Dendritic cell treated with granulocyte-macrophage colony-stimulating factor and Interleukin-4, amounts not matched to agents 40 ng/mL and 50 ng/mL, for 4 days (primary cell): ENCODE measurements around the gene CLDN24.

ENCODE experiments used
- H3K27ac Mint-ChIP-seq: one replicate; pipeline ENCODE4 v1.8.0; 2022; ENCODE audit warnings: mild to moderate bottlenecking, mixed read lengths
- H3K27me3 Mint-ChIP-seq: one replicate; pipeline ENCODE4 v1.8.0; 2022; ENCODE audit warnings: mild to moderate bottlenecking, mixed read lengths
- H3K36me3 Mint-ChIP-seq: one replicate; pipeline ENCODE4 v1.8.0; 2022; ENCODE audit warnings: low read depth, mixed read lengths
- H3K4me1 Mint-ChIP-seq: one replicate; pipeline ENCODE4 v1.8.0; 2022; ENCODE audit warnings: low read depth, mixed read lengths
- H3K4me3 Mint-ChIP-seq: one replicate; pipeline ENCODE4 v1.8.0; 2022; ENCODE audit warnings: mild to moderate bottlenecking, moderate library complexity, mixed read lengths
- H3K9me3 Mint-ChIP-seq: one replicate; pipeline ENCODE4 v1.8.0; 2022; ENCODE audit warnings: mixed read lengths
- intact Hi-C: fragments of 100-400 bp; cut with micrococcal nuclease; formaldehyde crosslinking; loops from one replicate; pipeline ENCODE4 v1.15.0; 2022

CLDN24 gene

DNA sequence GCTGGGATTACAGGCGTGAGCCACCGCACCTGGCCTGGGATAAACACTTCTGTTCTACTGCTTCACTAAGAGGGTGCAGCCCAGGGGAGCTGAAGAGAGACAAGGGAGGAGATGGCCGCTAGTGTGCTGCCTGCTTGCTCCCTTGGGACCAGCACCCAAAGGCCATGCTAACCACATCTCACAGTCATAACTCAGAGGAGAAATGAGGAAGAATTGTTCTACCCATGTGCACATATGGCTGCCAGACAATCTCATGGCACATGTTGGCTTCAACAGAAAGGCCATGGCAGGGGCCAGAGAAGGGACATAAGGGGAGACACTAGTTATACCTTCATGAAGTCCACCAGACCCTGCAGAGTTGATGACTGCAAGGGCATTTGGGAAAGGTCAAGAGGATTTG lies 24.6 kb downstream of the CLDN24 start:
- no peaks in the 10 kb centered on the region for H3K4me1 Mint-ChIP-seq
- H3K36me3 Mint-ChIP-seq: peaks cover 6% of the 10 kb centered on the region
- H3K4me3 Mint-ChIP-seq: no peak overlapping the region
- no peak overlapping the region for H3K27ac Mint-ChIP-seq
- H3K27me3 Mint-ChIP-seq: no peaks in the 10 kb centered on the region
- intact Hi-C loops: no loop called here
- H3K9me3 Mint-ChIP-seq: no peaks in the 10 kb centered on the region

DNA sequence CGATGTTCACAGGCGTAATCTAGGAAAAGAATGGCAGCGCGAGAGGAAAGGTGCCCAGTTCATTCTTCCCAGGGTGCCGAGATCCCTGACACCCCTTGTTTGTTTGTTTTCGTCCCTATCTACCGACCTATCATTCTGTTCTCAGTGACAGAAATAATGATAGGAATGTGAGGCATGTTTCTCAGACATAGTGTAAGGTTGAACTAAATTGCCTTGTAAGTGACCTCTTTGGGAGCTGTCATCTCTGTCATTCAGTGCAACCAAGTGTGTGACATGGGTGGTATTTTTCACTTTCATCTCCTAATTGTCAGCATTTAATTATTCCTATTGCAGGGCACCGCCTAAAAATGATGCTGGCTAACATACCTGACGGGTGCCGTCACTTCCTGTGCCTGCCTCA lies 26.5 kb downstream of the CLDN24 start:
- Mint-ChIP-seq H3K9me3 (no peaks in the 10 kb centered on the region), H3K27ac (no peak overlapping the region), H3K36me3 (peaks cover 6% of the 10 kb centered on the region), H3K27me3 (no peaks in the 10 kb centered on the region), H3K4me1 (no peaks in the 10 kb centered on the region), H3K4me3 (no peak overlapping the region)
- intact Hi-C loops: no loop called here

DNA sequence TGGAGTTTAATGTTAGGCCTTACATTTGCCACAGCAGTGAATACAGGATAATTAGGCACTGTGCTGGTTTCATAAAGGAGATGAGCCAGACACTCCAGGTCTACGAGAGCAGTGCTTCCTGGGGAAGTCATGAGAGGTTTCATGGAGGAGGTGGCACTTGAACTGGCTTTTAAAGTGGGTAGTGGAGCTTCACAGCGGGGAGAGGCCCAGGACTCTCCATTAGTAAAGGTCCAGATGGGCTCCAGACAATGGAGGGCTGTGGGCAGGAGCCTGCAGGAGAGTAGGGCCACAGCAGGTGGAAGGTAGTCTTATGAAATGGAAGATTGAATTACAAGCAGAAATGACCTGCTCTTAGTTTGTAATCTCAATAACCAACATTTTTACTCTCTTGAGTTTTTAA lies 31.2 kb downstream of the CLDN24 start:
- H3K27ac Mint-ChIP-seq: no peak overlapping the region
- intact Hi-C loops: no loop called here
- no peak overlapping the region for H3K4me3 Mint-ChIP-seq

DNA sequence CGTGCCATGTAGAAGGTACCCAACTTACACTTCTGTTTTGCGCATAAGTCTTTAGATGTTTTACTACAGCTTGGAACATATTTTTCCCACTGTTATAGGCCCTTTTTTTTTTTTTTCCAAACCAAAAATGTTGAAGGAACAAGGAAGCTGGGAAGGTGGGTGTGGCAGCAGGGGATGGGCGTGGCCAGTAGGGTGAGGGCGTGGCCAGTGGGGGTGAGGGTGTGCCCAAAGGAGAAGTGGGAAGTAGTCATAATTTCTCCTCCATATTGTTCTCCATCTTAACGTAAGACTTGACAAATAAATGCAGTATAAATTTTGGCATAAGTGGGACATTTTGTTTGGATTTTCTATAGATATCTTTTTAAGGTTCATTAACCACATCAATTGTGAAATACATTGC lies 32.5 kb downstream of the CLDN24 start:
- no peaks in the 10 kb centered on the region for H3K27me3 Mint-ChIP-seq

More for the DNA sequence above, 31.2 kb downstream of the CLDN24 start:
- Mint-ChIP-seq H3K36me3 (peaks cover 34% of the 10 kb centered on the region), H3K9me3 (peaks cover 9% of the 10 kb centered on the region), H3K4me1 (no peaks in the 10 kb centered on the region), H3K27me3 (no peaks in the 10 kb centered on the region)

DNA sequence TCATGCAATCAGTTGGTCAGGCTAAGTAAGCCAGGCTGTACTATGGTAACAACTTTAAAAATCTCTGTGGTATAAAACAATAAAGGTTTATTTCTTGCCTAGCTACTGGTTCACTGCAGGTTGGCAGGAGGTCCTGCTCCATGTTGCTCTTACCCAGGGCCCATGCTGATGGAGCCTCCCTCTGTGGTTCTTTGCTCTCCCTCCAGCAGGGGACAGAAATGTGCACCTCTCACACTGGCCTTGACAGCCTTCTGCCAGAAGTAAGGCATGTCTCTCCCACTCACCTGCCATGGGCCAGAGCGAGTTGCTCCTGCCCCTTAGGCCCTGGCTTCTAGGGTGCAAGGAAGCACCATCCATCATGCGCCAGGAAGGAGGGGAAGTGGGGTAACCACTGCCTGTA lies 33.3 kb downstream of the CLDN24 start:
- Mint-ChIP-seq H3K27ac (no peak overlapping the region), H3K9me3 (peaks cover 9% of the 10 kb centered on the region), H3K36me3 (peaks cover 48% of the 10 kb centered on the region), H3K27me3 (no peaks in the 10 kb centered on the region), H3K4me3 (no peak overlapping the region), H3K4me1 (no peaks in the 10 kb centered on the region)
- intact Hi-C loops: no loop called here

More for the DNA sequence above, 32.5 kb downstream of the CLDN24 start:
- Mint-ChIP-seq H3K36me3 (peaks cover 41% of the 10 kb centered on the region), H3K4me1 (no peaks in the 10 kb centered on the region), H3K27ac (no peak overlapping the region), H3K4me3 (no peak overlapping the region), H3K9me3 (peaks cover 9% of the 10 kb centered on the region)
- intact Hi-C loops: no loop called here

DNA sequence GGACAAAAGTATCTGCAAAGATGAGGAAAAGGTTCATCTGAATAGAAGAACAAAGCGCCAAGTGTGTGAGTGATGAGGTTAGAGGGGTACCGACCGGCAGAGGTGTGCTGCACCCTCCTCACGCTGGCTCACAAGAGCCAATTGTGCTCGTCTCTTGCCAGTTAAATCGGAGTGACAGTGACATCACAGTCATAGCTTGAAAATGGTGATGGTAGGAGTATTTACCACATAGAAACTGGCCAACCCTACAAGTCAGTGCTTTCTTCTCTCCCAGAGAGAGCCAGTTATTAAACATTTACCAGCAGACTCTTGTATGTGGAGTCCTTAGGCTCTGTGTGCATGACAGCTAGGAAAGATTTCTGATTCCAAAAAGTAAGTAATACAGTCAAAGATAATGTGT lies 34.5 kb downstream of the CLDN24 start:
- H3K9me3 Mint-ChIP-seq: peaks cover 9% of the 10 kb centered on the region
- intact Hi-C loops: no loop called here
- H3K36me3 Mint-ChIP-seq: peaks cover 56% of the 10 kb centered on the region
- H3K4me1 Mint-ChIP-seq: no peaks in the 10 kb centered on the region
- no peak overlapping the region for H3K27ac Mint-ChIP-seq
- H3K4me3 Mint-ChIP-seq: no peak overlapping the region
- H3K27me3 Mint-ChIP-seq: no peaks in the 10 kb centered on the region

DNA sequence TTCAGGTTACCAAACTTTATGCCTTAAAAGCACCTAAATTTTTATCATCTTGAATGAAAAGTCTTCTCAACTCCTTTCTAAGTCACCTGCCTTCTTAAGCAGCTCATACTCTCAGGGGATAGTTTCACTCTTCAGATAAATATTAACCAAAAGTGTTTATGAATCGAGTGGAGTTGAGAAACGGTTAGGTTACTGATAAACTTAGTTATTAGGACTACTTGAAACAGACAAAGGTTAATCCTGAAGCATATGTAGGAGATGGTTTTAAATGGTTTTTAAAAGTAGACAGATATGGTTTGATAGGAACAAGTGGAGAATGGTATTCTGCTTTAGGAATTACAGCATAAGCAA lies 34.9 kb downstream of the CLDN24 start:
- Mint-ChIP-seq H3K27ac (no peak overlapping the region), H3K4me3 (no peak overlapping the region), H3K36me3 (peaks cover 60% of the 10 kb centered on the region), H3K9me3 (peaks cover 9% of the 10 kb centered on the region), H3K27me3 (no peaks in the 10 kb centered on the region), H3K4me1 (no peaks in the 10 kb centered on the region)
- intact Hi-C loops: no loop called here

DNA sequence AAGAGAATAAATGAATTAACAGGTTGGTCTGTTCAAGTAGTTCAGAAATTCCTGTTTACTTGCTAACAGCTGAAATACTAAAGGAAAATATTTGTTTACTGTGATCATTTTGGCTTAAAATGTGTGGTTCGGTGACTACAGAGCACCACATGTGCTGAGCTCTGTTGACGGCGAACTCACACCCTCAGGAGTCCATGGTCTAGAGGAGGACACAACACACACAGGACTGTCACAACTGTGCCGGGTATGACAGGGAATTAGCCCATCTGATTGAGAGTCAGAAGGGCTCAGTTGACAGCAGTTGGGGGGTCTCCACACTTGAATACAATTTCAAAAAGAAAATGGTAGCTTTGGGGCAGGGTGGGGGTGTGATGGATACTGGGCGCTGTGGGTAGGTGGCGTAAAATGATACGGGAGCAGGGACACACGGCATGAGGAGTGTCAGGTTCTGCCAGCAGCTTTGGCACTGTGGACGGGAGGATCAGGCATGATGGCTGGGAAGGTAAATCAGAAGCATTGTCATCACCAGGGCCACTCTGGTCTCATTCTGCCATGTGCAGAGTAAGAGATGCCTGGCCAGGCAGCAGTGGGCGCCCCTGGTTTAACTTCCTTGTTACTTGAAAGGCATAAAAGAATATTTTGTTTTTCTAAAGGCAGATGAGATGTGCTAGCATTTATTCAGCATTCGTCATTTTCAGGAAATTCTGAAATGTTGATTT lies 35.5 kb downstream of the CLDN24 start:
- intact Hi-C loops: no loop called here
- H3K4me1 Mint-ChIP-seq: no peaks in the 10 kb centered on the region

DNA sequence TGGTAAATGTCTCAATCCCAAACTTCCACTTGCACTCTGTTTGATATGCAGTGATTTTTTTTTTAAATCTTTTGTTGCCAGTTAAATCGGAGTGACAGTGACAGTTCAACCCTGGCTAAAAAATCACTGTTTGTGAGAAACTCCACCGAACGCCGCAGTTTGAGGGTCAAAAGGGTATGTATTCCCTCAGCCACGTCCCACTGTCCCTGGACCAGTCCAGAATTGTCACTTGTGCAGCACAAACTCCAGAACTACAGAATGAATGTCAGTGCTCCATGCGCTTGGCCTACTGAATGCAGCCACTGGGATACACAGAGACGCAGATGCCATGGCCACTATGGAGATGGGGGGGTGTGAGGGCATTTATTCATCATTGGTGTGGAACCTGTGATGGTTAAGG lies 36.3 kb downstream of the CLDN24 start:
- peaks cover 60% of the 10 kb centered on the region for H3K36me3 Mint-ChIP-seq
- intact Hi-C loops: no loop called here
- no peaks in the 10 kb centered on the region for H3K27me3 Mint-ChIP-seq
- H3K9me3 Mint-ChIP-seq: peaks cover 9% of the 10 kb centered on the region
- no peak overlapping the region for H3K27ac Mint-ChIP-seq
- no peaks in the 10 kb centered on the region for H3K4me1 Mint-ChIP-seq
- no peak overlapping the region for H3K4me3 Mint-ChIP-seq

More for the DNA sequence above, 35.5 kb downstream of the CLDN24 start:
- Mint-ChIP-seq H3K27ac (no peak overlapping the region), H3K4me3 (no peak overlapping the region), H3K9me3 (peaks cover 9% of the 10 kb centered on the region), H3K36me3 (peaks cover 60% of the 10 kb centered on the region), H3K27me3 (no peaks in the 10 kb centered on the region)

DNA sequence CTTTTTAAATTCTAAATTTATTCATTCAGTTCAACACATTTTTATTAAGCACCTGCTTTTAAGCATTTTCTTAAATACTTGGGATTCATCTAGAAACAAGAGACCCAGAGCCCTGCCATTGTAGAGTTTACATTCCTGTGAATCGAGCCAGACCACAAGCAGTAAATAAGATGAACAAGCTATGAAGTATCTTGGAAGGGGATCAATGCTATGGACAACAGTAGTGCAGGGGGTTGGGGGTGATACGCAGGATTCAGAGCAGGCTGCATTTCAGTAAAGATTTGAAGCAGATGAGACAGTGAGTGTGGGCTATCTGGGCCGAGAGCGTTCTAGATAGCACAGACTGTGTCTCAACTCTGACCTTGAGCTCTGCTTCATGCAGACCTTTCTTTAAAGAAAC lies 37.3 kb downstream of the CLDN24 start:
- no peaks in the 10 kb centered on the region for H3K27me3 Mint-ChIP-seq
- H3K4me1 Mint-ChIP-seq: no peaks in the 10 kb centered on the region
- peaks cover 60% of the 10 kb centered on the region for H3K36me3 Mint-ChIP-seq
- no peak overlapping the region for H3K27ac Mint-ChIP-seq
- peaks cover 9% of the 10 kb centered on the region for H3K9me3 Mint-ChIP-seq
- intact Hi-C loops: no loop called here
- no peak overlapping the region for H3K4me3 Mint-ChIP-seq

DNA sequence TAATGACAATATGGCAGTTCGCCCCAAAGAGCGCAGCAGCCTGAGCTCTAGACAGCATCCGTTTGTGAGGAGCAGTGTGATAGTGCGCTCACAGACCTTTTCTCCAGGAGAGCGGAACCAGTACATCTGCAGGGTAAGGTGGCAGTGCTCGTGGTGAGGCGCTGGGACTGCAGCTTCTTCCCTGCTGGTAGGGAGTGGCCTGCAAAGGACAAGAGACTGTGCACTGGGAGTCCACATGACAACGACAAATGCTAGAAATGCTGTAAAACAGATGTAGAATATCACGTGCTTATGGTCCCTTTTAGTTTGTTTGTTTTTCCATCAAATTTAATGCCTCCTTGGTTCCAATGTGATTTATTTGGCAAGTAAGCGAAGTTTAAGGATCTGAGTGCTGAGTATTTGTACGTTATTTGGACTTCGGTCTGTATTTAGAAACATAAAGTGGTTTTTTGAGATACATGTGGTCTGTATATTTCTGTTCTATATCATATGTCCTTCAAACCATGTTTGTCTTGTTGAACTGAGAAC lies 37.9 kb downstream of the CLDN24 start:
- H3K36me3 Mint-ChIP-seq: peaks cover 53% of the 10 kb centered on the region
- no peaks in the 10 kb centered on the region for H3K4me1 Mint-ChIP-seq
- H3K9me3 Mint-ChIP-seq: peaks cover 4% of the 10 kb centered on the region
- H3K27ac Mint-ChIP-seq: no peak overlapping the region
- no peaks in the 10 kb centered on the region for H3K27me3 Mint-ChIP-seq
- intact Hi-C loops: no loop called here
- no peak overlapping the region for H3K4me3 Mint-ChIP-seq

DNA sequence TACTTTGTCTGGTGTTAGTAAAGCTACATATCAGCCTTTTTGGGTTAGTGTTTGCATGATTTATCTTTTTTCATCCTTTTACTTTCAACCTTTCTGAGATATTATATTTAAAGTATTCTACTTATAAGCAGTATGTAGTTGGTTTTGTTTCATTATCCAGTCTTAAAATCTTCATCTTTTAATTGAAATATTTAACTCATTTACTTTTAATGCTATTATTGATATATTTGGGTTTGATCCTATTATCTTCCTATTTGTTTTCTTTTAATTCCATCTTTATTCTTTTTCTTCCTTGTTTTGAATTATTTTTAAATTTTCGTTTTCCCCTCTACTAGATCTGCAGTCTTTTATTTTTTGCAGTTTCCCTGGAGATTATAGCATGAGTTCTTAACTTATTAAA lies 46.1 kb downstream of the CLDN24 start:
- Mint-ChIP-seq H3K9me3 (peaks cover 20% of the 10 kb centered on the region), H3K27me3 (no peaks in the 10 kb centered on the region), H3K4me1 (no peaks in the 10 kb centered on the region), H3K4me3 (no peak overlapping the region), H3K27ac (no peak overlapping the region), H3K36me3 (peaks cover 20% of the 10 kb centered on the region)
- intact Hi-C loops: no loop called here

DNA sequence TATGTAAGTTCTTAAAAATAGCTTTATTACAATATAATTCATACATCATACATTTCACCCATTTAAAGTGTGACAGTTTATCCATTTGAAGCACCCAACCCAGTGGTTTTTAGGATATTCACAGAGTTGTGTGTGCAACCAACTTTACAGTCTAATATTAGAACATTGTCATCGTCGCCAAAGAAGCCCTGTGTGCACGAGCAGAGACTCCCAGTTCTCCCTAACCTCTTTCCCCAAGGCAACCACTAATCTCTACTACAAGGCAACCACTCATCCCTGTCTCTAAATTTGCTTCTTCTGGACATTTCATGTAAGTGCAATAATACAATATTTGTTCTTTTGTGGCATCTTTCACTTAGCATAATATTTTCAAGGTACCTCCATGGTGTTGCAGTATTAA lies 49.8 kb downstream of the CLDN24 start:
- H3K36me3 Mint-ChIP-seq: peaks cover 29% of the 10 kb centered on the region
- H3K9me3 Mint-ChIP-seq: peaks cover 20% of the 10 kb centered on the region
- H3K4me3 Mint-ChIP-seq: no peak overlapping the region
- no peak overlapping the region for H3K27ac Mint-ChIP-seq
- intact Hi-C loops: no loop called here
- H3K4me1 Mint-ChIP-seq: no peaks in the 10 kb centered on the region
- H3K27me3 Mint-ChIP-seq: no peaks in the 10 kb centered on the region
